HG03378 (cell line): ENCODE results near the gene CKAP2.
"Not testable (repeated sequence)": the region's sequence is repeated elsewhere in the genome, so short reads cannot be mapped to it uniquely, and the experiment has no call there.

Experiments used
- ATAC-seq: cut with Tn5 transposase; IDR thresholded peaks from one replicate; pipeline ENCODE4 v1.9.1; 2021; ENCODE audit warnings: mild to moderate bottlenecking, moderate library complexity; ENCODE audit not compliant: unreplicated experiment

Gene CKAP2, protein sequence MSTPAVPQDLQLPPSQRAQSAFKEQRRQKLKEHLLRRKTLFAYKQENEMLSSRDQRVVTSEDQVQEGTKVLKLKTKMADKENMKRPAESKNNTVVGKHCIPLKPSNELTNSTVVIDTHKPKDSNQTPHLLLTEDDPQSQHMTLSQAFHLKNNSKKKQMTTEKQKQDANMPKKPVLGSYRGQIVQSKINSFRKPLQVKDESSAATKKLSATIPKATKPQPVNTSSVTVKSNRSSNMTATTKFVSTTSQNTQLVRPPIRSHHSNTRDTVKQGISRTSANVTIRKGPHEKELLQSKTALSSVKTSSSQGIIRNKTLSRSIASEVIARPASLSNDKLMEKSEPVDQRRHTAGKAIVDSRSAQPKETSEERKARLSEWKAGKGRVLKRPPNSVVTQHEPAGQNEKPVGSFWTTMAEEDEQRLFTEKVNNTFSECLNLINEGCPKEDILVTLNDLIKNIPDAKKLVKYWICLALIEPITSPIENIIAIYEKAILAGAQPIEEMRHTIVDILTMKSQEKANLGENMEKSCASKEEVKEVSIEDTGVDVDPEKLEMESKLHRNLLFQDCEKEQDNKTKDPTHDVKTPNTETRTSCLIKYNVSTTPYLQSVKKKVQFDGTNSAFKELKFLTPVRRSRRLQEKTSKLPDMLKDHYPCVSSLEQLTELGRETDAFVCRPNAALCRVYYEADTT

DNA sequence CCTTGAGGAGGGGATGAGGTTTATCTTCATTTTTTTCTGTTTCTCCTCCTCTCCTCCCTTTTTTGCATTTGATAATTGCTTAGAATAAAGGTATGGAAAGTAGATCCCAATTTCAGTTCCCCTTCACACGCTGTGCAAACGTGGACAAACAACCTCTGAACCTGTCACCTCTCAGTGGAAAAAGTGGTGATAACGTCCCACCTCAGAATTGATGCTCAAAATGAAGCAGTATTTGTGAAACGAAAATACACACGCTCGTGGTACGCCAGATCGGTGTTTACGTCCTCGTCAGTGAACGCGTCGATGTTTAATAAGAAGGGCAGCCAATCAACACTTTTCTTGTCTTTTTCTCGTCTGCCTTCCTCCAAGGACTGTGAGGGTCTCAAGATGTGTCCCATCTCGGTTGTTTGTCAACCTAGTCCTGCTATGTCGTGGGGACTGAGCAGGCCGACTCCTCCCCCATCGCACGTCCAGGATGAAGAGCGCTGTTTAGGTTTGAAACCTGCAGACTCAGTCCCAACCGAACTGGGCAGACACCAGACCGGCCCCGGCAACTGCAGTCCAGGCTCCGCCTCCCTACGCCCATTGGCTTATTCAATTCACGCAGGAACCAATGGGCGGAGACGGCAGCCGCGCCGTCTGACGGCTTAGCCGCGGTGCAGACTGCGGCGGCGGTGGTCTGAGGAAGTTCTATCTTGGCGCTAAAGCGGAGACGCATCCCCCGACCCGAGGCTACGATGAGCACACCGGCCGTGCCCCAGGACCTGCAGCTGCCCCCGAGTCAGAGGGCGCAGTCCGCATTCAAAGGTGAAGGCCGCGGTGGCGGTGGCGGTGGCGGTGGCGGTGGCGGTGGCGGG is at the start of gene CKAP2:
CKAP2 (plus strand) TSS at position 659 of the 857 bp plus-strand sequence; CDS start at position 738, 79 bp downstream.
- ATAC-seq: peak; percentile 72

DNA sequence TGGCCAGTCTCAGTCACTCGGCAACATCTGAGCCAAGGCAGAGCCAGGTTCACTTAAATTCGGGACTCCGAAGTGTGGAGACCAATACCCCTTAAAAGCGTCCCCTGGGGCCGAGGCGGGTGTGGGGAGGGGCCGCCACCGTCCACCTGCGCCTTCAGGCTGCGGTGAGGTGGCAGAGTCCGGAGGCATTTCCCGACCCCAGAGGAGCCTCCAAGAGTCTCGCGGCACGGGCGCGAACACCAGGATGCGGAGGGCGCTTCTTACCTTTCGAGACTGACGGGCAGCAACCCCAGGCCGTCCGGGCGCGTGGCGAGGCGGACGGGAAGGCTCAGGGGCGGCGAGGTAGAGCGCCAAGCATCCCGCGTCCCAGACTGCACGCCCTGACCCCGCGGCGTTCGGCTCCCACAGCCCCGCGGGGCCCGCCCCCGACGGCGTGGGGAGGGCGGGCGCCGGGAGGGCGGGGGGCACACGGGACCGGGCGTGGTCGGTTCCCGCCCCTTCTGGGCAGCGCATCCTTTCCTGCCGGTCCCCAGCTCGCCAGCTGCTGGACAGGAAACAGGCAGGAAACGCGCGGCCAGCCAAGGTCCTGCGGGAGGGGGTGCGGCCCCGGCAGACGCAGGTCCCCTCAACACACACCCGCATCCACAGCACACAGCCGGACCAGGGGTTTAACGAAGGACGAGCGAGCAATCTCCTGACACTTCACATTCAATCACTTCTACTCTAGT is 49.3 kb upstream of the CKAP2 start, which contains the start of gene THSD1:
THSD1 (minus strand) TSS at position 406 of the 728 bp plus-strand sequence. CDS start 3,572 bp downstream, outside the sequence.
- ATAC-seq: no peak

DNA sequence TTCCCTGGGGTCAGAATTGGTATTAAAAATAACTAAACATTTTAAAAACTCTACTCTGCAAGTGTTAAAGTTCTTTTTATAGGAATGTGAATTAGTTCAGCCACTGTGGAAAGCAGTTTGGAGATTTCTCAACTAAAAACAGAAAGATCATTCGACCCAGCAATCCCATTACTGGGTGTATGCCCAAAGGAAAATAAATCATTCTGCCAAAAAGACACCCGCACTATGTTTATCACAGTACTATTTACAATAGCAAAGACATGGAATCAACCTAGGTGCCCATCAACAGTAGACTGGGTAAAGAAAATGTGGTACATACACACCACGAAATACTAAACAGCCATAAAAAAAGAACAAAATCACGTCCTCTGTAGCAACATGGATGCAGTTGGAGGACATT is 48.6 kb upstream of the CKAP2 start:
- ATAC-seq: no peak

DNA sequence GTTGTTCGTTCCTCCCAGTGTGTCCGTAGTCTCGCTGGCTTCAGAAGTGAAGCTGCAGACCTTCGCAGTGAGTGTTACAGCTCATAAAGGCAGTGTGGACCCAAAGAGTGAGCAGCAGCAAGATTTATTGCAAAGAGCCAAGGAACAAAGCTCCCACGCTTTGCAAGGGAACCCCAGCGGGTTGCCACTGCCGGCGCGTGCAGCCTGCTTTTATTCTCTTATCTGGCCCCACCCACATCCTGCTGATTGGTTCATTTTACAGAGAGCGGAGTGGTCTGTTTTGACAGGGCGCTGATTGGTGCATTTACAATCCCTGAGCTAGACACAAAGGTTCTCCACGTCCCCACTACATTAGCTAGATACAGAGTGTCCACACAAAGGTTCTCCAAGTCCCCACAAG is 47.8 kb upstream of the CKAP2 start:
- not testable (repeated sequence) for ATAC-seq

DNA sequence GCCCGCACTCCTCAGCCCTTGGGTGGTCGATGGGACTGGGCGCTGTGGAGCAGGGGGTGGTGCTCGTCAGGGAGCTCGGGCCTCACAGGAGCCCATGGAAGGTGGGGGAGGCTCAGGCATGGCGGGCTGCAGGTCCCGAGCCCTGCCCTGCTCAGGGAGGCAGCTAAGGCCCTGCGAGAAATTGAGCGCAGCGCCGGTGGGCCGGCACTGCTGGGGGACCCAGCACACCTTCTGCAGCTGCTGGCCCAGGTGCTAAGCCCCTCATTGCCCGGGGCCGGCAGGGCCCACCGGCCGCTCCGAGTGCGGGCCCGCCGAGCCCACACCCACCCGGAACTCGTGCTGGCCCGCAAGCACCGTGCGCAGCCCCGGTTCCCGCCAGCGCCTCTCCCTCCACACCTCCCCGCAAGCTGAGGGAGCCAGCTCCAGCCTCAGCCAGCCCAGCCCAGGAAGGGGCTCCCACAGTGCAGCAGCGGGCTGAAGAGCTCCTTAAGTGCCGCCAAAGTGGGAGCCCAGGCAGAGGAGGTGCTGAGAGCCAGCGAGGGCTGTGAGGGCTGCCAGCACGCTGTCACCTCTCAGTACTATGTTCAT is 47.1 kb upstream of the CKAP2 start:
- not testable (repeated sequence) for ATAC-seq

DNA sequence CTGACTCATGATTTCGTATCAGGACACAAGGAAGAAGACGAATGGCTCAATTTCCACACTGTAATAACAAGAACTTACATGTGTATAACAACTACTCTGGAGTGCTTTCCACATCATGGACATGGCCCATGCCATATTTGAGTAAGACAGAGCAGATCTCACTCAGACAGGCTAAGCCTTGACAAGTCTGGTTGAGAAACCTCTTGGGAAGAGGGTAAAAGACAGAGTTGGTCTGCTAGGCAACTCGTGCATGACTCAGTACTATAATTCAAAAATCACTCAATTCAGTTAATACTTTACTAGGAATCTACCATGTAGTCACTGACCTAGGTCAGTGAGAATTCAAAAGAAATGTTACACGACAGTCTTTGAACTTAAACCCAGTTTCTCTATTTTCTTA is 43.6 kb upstream of the CKAP2 start:
- peak; percentile 98 for ATAC-seq

DNA sequence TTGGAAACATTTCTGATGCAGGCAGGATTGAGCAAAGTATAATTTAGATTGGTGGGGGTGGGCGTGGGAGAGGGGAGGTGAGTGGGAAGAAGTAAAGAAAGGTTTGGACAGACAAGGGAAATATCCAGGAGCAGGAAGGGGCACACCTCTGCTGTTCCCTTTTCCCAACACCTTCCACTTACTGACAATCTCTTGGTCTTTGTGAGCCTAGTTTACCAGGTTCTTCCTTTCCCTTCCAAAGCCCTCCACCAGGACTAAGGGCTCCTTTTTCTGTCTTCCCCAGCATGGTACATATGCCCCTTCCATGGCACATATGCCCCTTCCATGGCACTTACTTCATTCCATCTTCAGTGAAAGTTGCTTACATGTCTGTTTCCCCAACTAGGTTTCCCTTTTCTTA is 43.1 kb upstream of the CKAP2 start:
- no peak for ATAC-seq

DNA sequence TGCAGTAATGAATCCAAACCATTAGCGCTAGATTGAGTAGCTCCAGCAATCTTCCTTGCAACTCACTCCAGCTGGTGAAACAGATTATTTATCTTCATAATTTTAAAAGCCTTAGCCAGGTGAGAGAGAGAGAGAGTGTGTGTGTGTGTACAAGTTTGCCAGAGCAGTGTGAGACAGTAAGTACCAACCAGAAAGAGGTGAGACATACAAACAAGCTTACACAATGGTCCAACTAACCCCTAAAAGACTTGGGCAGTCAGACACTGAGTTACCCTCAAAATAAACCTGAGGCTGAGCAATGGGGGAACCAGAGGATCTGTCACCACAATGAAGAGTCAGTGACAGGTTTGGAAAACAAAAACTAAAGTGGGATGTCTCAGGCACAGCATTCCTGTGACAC is 41.2 kb upstream of the CKAP2 start:
- ATAC-seq: no peak

DNA sequence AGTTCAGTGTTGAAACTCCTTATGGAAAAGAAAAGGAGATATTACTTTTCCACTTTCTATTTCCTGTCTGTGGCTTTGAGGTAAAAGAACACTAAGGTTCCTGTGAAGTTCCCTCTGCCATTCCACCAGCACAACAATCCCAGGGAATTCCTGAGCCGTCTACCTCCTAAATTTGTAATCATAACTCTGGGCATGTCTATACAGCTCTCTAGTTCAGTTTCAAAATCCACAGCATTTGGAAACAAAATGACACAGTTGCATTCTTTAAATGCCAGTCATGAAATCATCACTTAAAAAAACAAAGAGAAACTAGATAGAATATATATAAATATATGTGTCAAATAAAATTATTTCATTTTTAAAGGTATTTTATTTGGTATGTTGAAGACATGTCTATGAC is 40.3 kb upstream of the CKAP2 start:
- ATAC-seq: no peak

DNA sequence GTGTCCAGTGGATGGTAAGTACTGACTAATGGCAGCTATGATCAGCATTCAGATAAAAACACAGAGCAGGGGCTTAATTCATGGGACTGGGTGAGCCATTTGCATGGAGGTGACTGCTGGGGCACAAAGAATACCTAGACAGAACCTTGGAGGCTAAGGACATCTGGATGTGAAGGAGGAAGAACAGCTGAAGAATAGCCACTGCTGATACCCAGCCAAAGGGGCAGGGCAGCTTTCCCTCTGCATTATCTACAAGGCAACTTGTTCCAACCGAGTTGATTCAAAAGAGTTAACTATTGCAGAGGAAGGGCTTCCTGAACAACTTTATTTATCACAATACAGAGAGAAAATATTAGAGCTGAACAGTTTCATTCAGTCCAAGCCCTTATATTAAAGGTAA is 36.2 kb upstream of the CKAP2 start:
- ATAC-seq: no peak

DNA sequence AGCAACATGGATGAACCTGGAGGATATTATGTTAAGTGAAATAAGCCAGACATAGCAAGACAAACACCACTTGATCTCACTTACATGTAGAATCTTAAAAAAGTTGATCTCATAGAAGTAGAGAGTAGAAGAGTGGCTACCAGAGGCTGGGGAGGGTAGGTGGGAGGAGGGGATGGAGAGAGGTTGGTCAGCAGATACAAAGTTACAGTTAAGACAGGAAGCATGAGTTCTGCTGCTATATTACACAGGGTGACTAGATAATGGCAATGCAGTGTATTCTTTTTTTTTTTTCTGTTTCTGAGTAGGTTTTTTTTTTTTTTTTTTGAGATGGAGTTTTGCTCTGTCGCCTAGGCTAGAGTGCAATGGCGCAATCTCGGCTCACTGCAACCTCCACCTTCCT is 34.1 kb upstream of the CKAP2 start:
- no peak for ATAC-seq

DNA sequence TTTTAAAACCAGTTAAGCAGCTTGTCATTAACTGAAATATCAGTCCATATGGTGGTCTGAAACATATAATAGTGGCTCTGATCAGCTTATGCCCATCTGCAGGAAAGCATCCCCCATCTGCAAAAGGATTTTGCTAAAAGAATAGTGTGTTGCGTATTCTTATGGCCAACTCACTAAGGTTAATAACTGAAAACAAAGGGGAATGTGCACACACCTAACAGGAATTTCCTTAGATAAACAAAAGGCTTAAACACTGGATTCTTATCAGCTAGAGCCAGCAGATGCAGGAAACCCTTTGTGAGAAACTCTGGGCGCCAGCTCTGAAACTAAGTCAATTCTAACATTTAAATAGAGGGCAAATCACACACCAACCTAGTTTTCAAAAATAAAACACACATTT is 27.0 kb upstream of the CKAP2 start:
- no peak for ATAC-seq

DNA sequence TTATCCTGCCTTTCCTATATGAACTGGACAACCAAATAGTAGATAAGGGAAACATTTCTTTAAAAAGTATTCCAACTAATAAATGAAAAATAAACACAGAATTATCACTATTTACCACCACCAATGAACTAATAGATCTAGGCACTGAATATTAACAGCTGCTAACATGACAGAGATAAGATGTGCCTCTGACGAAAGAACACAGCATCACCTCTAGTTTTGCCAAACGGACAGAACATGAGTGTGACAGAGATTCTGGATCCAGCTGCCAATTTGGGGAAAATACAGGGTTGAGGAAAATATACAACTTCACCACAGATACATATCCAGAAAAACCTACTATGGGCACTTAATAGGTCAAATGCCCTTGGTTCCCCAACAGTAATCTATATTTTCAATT is 22.8 kb upstream of the CKAP2 start:
- no peak for ATAC-seq

DNA sequence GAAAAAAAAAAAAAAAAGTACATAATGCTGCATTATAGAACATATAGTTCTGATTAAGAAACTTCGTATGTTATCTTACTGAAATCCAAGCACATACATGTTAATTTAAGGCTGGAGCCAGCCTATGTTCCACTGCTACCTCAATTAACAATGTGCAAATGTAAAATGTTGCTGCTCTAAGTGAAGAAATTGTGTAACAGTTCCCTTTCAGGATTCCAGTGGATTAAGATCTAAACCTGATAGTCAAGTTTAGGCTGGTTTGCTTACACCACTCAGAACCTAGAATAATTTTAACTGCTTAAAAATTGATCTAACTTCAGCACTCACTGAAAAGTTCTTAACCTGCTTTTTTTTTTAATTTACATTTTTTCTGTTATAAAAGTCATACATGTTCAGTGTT is 9.0 kb upstream of the CKAP2 start:
- ATAC-seq: no peak

DNA sequence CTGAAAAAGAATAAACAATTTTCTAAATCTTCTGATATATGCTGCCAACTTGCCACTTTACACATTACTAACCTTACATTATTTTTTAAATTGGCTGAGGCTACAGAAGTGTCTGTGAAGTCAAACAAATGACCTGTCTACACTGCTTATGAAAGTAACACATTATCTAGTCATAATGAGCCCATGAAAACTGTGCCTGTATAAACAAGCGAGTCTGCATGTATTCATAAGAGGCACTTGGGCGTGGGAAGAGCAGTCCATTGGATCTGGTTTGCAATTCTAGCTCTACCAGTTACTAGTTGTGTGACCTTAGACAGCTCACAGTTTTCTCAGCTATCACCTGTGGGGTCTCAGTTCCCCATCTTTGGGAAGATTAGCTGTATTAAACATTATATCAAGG is 7.9 kb upstream of the CKAP2 start:
- ATAC-seq: no peak

DNA sequence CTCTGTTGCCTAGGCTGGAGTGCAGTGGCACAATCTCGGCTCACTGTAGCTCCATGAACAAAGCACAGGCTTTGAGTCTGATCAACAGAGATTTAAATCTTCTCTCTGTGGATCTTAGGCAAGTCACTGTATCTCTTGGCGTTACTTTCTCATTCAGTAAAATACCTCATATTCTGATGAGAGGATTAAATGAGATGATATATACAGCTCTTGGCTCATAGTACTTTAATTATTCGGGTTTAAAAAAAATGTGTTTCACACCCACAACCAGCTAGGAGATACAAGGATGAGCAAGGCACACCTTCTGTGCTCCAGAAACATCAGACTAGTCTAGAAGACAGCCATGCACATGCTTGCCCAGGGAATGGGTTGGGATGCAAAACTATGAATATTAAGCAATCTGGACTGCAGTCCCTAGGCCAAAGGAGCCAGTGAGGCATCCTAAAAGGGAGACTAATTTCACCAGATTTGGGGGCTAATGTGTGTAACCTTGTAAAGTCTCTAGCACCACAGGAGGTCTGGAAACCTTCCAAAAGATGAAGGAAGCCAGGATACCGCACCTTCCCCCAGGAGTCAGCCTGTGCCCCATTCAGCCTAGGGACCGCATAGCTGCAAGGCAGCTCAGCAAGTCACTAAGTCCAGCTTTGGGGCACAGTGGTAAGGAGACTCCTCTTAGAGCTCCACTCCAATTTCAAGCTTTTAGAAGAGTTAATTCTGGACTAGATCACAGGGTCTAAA is 7.3 kb upstream of the CKAP2 start:
- ATAC-seq: no peak

DNA sequence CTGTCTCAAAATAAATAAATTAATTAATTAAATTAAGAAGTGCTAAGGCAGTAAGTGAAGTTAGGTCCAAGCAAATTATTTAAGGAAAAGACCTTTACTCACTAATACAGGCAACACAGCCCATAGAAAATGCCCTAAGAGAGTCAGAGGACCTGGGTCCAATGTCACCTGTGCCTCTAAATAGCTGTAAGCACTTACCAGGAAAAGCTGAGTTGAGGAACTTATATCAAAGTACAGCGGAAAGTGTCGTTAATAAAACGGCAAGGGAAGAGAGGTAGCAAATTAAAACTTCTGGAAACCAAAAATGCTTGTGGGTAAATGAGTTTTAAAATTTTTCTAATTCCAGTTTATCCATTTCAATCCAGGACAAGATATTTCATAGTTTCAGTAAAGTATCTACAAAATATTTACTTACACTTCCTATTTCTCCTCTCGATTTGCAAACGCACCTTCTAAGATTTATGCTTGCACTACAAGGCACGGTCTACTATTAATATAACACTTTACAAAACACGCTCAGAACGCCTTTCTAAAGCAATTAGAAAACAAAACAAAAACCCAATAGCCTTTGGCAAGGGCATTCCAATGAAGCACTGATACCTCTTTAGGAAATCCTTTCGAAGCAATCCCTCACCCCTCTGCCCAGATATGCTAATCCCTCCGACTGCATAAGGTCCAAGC is 5.8 kb upstream of the CKAP2 start:
- ATAC-seq: no peak

DNA sequence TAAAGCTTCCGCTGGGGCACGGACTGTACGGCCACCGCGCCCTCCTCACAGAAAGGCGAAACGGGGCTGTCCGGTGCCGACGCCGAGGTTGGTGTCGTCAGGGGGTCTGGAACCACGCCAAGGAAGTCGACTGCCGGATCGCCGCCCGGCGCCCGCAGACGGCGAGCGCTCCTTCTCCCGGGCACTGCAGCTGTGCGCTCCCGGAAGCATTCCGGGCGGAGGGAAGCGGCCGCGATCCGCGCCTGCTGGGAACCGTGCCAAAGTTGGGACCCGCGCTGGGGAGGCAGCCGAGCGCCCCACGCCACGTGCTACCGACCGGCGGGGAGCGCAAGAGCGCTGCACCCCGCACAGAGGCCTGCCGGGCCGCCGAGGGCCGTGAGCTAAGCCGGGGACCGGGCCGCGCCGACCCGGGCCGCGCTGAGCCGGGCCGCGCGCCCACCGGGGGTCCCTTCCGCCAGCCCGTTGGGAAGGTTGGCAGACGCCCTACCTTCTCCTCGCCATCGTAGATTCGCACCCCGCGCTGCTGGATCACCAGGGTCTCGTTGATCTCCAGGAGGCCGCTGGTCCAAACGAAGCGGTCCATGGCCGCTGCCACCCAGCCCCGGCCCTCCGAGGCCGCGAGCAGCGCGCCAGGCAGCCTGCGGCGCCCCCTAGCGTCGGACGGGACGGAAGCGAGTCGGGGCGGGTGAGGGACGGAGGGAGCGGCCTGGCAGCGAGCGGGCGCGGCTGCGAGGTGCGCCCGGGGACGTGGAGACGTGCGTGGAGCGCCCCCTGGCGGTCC is 5.1 kb upstream of the CKAP2 start, which contains the start of gene VPS36:
VPS36 (minus strand) TSS at position 623 of the 781 bp plus-strand sequence; CDS start at position 583, 40 bp downstream.
- ATAC-seq: peak; percentile 56
